ENCODE results near the gene TIMM23.
A peak's percentile ranks its signal among the peaks of the same experiment; 100 is the strongest.

The TIMM23 gene

DNA sequence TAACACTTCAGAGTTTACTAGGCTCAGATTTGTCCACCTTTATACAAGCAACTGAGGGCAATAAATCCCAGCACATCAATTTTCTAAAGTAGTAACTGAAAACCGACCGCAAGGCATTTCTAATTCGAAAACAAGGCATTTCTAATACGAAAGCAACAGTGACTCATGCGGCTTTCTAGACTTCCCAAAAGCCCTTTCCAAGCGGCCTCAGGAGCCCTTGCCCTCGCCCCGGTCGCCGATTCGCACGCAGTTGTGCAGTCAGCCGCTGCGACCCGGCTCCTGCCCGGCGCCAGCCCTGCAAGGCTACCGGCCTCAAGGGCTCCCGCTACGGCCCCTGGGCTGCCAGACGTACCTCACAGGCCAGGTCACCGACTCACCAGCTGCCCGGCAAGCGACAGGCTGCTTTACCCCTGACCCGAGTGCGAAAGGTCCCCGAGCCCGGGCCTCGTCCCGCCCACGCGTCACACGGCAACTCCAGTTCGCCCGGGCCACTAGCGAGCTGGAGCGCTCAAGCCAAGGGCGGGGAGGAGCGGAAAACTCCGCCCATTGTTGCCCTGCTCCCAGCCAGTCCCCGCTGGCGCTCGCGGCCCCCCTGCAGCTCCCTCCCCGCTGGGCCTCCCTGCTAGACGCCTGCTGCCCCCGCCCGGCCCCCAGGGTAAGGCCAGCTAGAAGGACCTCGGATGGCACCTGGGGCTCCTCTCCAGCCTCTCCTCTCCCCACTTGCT is 50.9 kb downstream of the TIMM23 start:
- no peaks in the 10 kb centered on the region for H3K36me3 ChIP-seq (ENCODE audit: control insufficient read depth, insufficient read depth, low read length)
- H3K27me3 ChIP-seq (ENCODE audit: control insufficient read depth, insufficient read depth, low read length) = no peaks in the 10 kb centered on the region
- WGBS (ENCODE audit: insufficient coverage, insufficient read length) = no CpG with 5 or more reads among the region's 49 CpGs
- no peak overlapping the region for H3K27ac ChIP-seq (ENCODE audit: low read length)
- H3K4me3 ChIP-seq (ENCODE audit: low read length) = peak overlapping the region; percentile 83
- H3K9me3 ChIP-seq (ENCODE audit: control insufficient read depth, insufficient read depth, low read length) = no peaks in the 10 kb centered on the region
- DNase-seq (ENCODE audit: low read depth, low spot score) = peak; percentile 67
- no peaks in the 10 kb centered on the region for H3K4me1 ChIP-seq (ENCODE audit: control insufficient read depth, insufficient read depth, low read length)

DNA sequence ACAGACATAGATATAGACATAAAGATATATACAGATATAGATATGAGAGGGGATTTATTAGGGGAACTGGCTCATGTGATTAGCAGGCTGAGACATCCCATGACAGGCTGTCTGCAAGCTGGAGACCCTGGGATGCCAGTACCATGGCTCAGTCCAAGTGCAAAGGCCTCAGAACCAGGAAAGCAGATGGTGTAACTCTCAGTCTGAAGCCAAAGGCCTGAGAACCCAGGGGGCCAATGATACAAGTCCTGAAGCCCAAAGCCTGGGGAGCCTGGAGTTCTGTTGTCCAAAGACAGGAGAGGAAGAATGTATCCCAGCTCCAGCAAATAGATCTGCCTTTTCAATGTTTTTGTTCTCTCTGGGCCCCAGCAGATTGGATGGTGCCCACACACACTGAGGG is 52.7 kb downstream of the TIMM23 start:
- no peak overlapping the region for H3K27ac ChIP-seq (ENCODE audit: low read length)
- no peak for DNase-seq (ENCODE audit: low read depth, low spot score)
- no peaks in the 10 kb centered on the region for H3K9me3 ChIP-seq (ENCODE audit: control insufficient read depth, insufficient read depth, low read length)
- H3K4me1 ChIP-seq (ENCODE audit: control insufficient read depth, insufficient read depth, low read length) = no peaks in the 10 kb centered on the region
- H3K27me3 ChIP-seq (ENCODE audit: control insufficient read depth, insufficient read depth, low read length) = no peaks in the 10 kb centered on the region
- H3K36me3 ChIP-seq (ENCODE audit: control insufficient read depth, insufficient read depth, low read length) = no peaks in the 10 kb centered on the region
- no peak overlapping the region for H3K4me3 ChIP-seq (ENCODE audit: low read length)

DNA sequence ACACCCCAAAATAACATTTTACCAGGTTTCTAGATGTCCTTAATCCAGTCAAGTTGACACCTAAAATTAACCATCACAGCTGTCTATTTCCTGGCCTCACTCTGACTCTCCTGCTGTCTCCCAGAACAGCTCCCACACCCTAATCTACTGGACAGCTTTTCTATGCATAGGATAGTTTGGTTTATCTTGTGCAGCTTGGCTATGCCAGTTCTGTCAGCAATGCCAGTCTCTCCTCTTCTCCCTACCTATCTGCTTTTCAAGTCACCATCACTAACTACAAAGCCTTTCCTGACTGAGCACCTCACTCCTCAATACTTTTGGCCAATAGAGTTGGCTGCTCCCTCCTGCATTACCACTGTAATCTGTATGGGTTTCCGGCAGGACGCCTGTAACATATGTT is 53.1 kb downstream of the TIMM23 start:
- DNase-seq (ENCODE audit: low read depth, low spot score) = no peak
- Histone ChIP-seq H3K27me3 (ENCODE audit: control insufficient read depth, insufficient read depth, low read length) (no peaks in the 10 kb centered on the region), H3K36me3 (ENCODE audit: control insufficient read depth, insufficient read depth, low read length) (no peaks in the 10 kb centered on the region), H3K9me3 (ENCODE audit: control insufficient read depth, insufficient read depth, low read length) (no peaks in the 10 kb centered on the region), H3K4me1 (ENCODE audit: control insufficient read depth, insufficient read depth, low read length) (no peaks in the 10 kb centered on the region), H3K4me3 (ENCODE audit: low read length) (no peak overlapping the region), H3K27ac (ENCODE audit: low read length) (no peak overlapping the region)
- no CpG with 5 or more reads among the region's 2 CpGs for WGBS (ENCODE audit: insufficient coverage, insufficient read length)

DNA sequence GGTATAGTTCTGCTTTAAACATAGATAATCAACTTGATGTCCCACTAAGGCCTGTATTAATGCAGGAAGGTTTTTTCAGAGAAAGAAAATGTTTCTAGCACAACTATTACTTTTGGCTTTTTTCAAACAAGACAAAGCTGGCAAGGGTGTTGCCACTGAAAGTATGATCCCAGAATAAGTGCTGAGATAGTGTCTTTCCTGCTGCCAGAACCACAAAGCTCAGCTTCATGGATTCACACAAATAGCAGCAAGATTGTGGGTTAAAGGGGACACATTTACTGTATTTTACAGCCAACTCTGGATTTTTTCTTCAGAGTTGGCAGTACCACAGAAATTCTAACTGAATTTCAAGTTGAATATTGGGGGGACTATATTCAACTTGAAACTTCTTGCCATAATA is 53.8 kb downstream of the TIMM23 start:
- DNase-seq (ENCODE audit: low read depth, low spot score) = no peak
- H3K27ac ChIP-seq (ENCODE audit: low read length) = no peak overlapping the region
- no peaks in the 10 kb centered on the region for H3K27me3 ChIP-seq (ENCODE audit: control insufficient read depth, insufficient read depth, low read length)
- no peaks in the 10 kb centered on the region for H3K9me3 ChIP-seq (ENCODE audit: control insufficient read depth, insufficient read depth, low read length)
- H3K4me3 ChIP-seq (ENCODE audit: low read length) = no peak overlapping the region
- H3K36me3 ChIP-seq (ENCODE audit: control insufficient read depth, insufficient read depth, low read length) = no peaks in the 10 kb centered on the region
- H3K4me1 ChIP-seq (ENCODE audit: control insufficient read depth, insufficient read depth, low read length) = no peaks in the 10 kb centered on the region

DNA sequence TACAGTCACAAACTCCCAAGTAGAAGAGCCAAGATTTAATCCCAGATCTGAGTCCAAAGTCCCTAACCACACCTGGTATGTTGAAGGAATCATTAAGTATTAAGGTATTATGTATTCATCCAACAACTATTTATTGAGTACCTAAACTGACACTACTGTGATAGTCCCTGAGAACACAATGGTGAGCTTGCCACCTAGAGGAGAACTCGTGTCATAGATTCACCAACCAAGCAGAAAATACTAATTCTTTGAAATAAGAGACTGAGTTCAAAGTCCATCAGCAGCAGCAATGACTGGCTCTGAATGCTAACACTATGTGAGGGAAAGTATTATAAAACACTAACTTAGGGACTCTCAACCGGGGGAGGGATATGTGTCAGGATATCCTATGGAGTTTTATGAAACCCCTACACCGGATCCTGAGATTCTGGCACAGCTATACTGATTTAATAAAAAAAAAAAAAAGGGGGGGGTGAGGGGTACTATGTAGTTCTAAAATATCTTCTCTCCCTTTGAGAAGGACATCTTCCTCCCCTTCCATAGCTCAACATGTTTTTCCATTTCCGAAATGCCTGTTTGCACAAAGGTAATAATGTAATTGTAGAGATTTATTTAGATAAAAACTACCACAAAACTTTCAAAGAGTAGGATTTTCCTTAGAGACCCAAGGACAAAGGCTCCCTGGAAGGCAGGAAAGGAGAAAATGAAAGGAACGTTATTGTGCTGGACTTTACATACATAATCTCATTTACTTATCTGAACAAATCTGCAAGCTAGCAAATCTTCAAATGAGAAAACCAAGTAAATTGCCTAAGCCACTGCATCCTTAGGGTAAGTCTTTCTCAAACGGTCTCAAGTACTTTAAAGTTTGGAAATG is 56.5 kb downstream of the TIMM23 start:
- no peaks in the 10 kb centered on the region for H3K27me3 ChIP-seq (ENCODE audit: control insufficient read depth, insufficient read depth, low read length)
- no peaks in the 10 kb centered on the region for H3K9me3 ChIP-seq (ENCODE audit: control insufficient read depth, insufficient read depth, low read length)
- DNase-seq (ENCODE audit: low read depth, low spot score) = no peak
- H3K4me3 ChIP-seq (ENCODE audit: low read length) = no peak overlapping the region
- no CpG with 5 or more reads among the region's 6 CpGs for WGBS (ENCODE audit: insufficient coverage, insufficient read length)
- H3K4me1 ChIP-seq (ENCODE audit: control insufficient read depth, insufficient read depth, low read length) = no peaks in the 10 kb centered on the region
- no peaks in the 10 kb centered on the region for H3K36me3 ChIP-seq (ENCODE audit: control insufficient read depth, insufficient read depth, low read length)
- no peak overlapping the region for H3K27ac ChIP-seq (ENCODE audit: low read length)

DNA sequence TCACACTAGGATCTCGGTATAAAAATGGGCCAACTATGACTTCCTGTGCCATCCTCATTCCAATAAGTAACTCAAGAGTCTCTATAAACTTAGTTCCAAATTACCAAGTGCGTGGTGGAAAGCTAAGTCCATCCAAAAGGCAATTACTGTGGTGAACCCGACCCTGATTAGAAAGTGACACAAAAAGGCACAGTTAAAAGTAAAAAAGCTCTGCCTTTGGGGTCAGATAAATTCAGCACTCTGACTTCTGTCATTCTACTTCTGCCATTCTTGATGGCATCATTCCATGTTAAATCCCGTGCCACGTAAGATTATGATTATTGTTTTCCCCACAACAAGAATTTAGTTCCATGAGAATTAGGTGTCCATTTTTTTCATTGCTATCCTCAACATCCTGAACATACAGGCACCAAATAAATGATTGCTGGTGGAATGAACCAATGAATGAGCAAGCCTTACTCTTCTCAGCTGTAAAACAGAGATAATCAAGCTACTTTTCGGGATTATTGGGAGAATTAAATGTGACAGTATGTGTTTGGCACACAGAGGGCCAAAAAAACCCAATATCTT is 57.3 kb downstream of the TIMM23 start:
- WGBS (ENCODE audit: insufficient coverage, insufficient read length) = no CpG with 5 or more reads among the region's 6 CpGs

DNA sequence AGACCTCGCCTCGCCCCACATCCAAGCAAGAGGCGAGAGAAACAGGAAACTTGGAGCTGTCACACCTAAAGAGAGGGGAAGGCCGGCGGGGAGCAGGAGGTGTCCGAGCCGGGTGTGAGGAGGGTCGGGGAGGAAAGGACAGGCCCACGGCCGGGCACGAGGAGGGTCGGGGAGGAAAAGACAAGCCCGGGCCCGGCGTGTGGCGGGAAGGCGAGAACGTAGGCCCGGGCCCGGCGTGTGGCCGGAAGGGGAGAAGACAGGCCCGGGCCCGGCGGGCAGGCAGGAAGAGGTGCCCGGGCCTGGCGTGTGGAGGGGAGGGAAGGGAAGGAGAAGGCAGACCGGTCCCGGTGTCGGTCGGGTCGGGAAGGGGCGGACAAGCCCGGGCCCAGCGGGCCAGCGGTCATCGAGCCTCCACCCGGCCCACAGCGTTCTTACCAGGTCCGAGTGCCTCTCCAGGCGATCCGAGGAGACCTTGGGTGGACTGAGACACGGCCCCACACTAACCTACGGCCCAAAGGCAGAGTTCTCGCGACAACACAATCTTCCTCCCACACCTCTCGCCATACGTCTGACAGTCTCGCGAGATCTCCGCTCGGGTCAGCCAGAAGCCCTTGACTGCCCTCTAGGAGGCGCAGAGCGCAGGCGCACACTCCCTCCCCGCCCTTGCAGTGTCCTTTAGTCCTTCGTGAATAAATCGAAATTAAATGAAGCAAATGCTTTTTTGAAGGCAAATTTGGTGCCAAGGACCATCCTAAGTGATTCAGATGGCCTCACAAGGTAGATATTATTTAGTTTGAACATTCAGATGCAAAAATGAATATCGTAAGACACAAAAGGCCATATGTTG is 58.0 kb downstream of the TIMM23 start, which contains the start of gene NCOA4:
TSS of gene NCOA4 (minus strand) at position 533 of the 847 bp plus-strand sequence. CDS start 13,943 bp downstream, outside the sequence.
- Histone ChIP-seq H3K9me3 (ENCODE audit: control insufficient read depth, insufficient read depth, low read length) (no peaks in the 10 kb centered on the region), H3K27me3 (ENCODE audit: control insufficient read depth, insufficient read depth, low read length) (no peaks in the 10 kb centered on the region), H3K4me1 (ENCODE audit: control insufficient read depth, insufficient read depth, low read length) (no peaks in the 10 kb centered on the region), H3K4me3 (ENCODE audit: low read length) (peak within 1 kb of the TSS; percentile 86), H3K27ac (ENCODE audit: low read length) (no peak within 1 kb of the TSS), H3K36me3 (ENCODE audit: control insufficient read depth, insufficient read depth, low read length) (no peaks in the 10 kb centered on the region)
- no CpG with 5 or more reads among the region's 59 CpGs for WGBS (ENCODE audit: insufficient coverage, insufficient read length)
- DNase-seq (ENCODE audit: low read depth, low spot score) = peak; percentile 99

More for the DNA sequence above, 57.3 kb downstream of the TIMM23 start:
- no peaks in the 10 kb centered on the region for H3K9me3 ChIP-seq (ENCODE audit: control insufficient read depth, insufficient read depth, low read length)
- peak overlapping the region; percentile 86; the same call in 1 of the 2 replicates for H3K4me3 ChIP-seq (ENCODE audit: low read length)
- no peaks in the 10 kb centered on the region for H3K4me1 ChIP-seq (ENCODE audit: control insufficient read depth, insufficient read depth, low read length)
- no peak overlapping the region for H3K27ac ChIP-seq (ENCODE audit: low read length)
- DNase-seq (ENCODE audit: low read depth, low spot score) = no peak
- no peaks in the 10 kb centered on the region for H3K36me3 ChIP-seq (ENCODE audit: control insufficient read depth, insufficient read depth, low read length)
- H3K27me3 ChIP-seq (ENCODE audit: control insufficient read depth, insufficient read depth, low read length) = no peaks in the 10 kb centered on the region

DNA sequence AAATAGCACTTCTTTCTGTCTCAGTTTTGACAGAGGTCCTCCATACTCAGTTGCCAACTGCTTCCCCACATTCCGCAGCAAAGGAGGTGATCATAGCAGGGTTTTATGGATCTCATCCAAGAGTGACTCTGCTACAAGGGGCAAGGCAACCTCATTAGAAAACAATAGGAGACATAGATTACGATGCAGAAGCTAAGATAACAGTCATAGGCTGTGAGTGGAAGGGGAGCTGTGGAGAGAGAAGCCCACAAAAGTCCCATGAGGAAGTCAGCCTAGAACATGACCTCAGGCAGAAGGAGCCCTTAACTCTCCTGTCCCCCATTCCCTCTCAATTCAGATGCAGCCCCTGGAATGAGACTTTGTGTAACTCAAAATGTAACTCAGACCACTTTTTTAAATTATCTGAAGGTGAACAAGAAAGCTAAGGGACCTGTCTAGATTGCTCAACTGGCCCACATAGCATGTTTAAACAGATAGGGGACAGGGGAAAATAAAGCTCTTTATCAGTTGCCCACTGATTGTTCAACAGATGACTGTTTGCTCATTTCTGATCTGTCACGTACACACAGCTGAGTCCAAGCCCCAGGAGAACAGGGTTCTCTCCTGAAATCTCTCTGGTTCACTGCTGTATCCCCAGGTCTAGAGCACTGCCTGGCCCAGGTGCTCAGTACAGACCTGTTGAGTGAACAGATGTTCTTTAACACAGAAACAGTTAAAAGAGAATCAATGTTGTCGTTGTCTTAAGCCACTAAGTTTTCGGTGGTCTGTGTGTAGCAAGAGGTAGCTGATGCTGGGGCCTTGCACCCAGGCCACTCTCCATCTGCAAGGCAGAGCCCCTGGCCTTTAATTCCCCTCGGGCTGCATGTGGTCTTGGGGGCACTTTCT is 59.6 kb downstream of the TIMM23 start:
- Histone ChIP-seq H3K4me1 (ENCODE audit: control insufficient read depth, insufficient read depth, low read length) (no peaks in the 10 kb centered on the region), H3K4me3 (ENCODE audit: low read length) (no peak overlapping the region), H3K27ac (ENCODE audit: low read length) (no peak overlapping the region), H3K9me3 (ENCODE audit: control insufficient read depth, insufficient read depth, low read length) (no peaks in the 10 kb centered on the region), H3K27me3 (ENCODE audit: control insufficient read depth, insufficient read depth, low read length) (no peaks in the 10 kb centered on the region), H3K36me3 (ENCODE audit: control insufficient read depth, insufficient read depth, low read length) (no peaks in the 10 kb centered on the region)
- WGBS (ENCODE audit: insufficient coverage, insufficient read length) = no CpG with 5 or more reads among the region's 6 CpGs
- no peak for DNase-seq (ENCODE audit: low read depth, low spot score)

DNA sequence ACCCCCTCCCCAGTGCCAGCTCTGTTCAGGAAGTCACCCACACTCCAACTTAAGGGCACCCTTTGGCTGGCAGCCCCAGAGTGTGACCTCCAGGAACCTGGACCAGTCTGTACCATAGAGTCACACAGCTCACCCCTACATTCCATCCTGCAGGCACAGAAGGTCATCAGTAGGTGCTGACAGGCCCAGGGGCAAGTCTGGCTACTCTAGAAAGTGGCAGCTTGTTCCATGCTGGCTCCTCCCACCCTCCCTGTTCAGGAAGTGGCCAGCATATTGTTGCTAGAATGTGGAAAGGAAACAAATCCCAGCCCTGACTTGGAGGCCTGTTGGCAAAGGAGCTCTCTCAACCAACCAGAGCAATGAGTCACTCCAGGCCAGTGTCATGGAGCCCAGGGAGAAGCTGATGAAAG is 61.3 kb downstream of the TIMM23 start:
- Histone ChIP-seq H3K27ac (ENCODE audit: low read length) (no peak overlapping the region), H3K27me3 (ENCODE audit: control insufficient read depth, insufficient read depth, low read length) (no peaks in the 10 kb centered on the region), H3K4me1 (ENCODE audit: control insufficient read depth, insufficient read depth, low read length) (no peaks in the 10 kb centered on the region), H3K36me3 (ENCODE audit: control insufficient read depth, insufficient read depth, low read length) (no peaks in the 10 kb centered on the region), H3K4me3 (ENCODE audit: low read length) (no peak overlapping the region), H3K9me3 (ENCODE audit: control insufficient read depth, insufficient read depth, low read length) (no peaks in the 10 kb centered on the region)
- DNase-seq (ENCODE audit: low read depth, low spot score) = no peak
